ENCODE data around the gene CA5A. TPM values are rescaled to one million over a fixed set of nuclear protein-coding genes. Genes with fewer than 3 reads are reported as not detected.

CA5A gene
- total and polyA plus RNA-seq, 2 of the 13 experiments (the other 11 are each of a cell fraction or from before 2014, with no cell fraction given), result 66.8 to 106 TPM

- peak; percentile 61; the same call in 1 of the 2 replicates for TF ChIP-seq BRCA1 (CRISPR knock-in tag; IDR thresholded peaks at IDR 0.05)
- 0 out of 2 replicates have a peak, but pooled peaks have one; percentile 23 for TF ChIP-seq ZNF790 (CRISPR knock-in tag; IDR thresholded peaks at IDR 0.05; ENCODE audit: borderline replicate concordance)
- 0 out of 2 replicates have a peak, but pooled peaks have one; percentile 69 for TF ChIP-seq ZBTB39 (CRISPR knock-in tag; IDR thresholded peaks at IDR 0.05)
- TF ChIP-seq STAT6 (CRISPR knock-in tag; IDR thresholded peaks at IDR 0.05; ENCODE audit: borderline replicate concordance), result peak; percentile 8; the same call in 1 of the 2 replicates
- peak; percentile 60; the same call in 1 of the 2 replicates for TF ChIP-seq AHDC1 (CRISPR knock-in tag; IDR thresholded peaks at IDR 0.05; ENCODE audit: borderline replicate concordance)
- peak; percentile 53 for TF ChIP-seq ASH2L (IDR thresholded peaks at IDR 0.05; ENCODE audit: insufficient read length, low read depth, low read length)
- peak; percentile 90 for TF ChIP-seq ZNF878 (CRISPR knock-in tag; IDR thresholded peaks at IDR 0.05)
- peak; percentile 47 for TF ChIP-seq BRD4 (CRISPR knock-in tag; IDR thresholded peaks at IDR 0.05)
- peak; percentile 53; the same call in 1 of the 2 replicates for TF ChIP-seq FOXJ3 (CRISPR knock-in tag; IDR thresholded peaks at IDR 0.05; ENCODE audit: borderline replicate concordance)
- peak; percentile 98 for TF ChIP-seq TARDBP (CRISPR knock-in tag; IDR thresholded peaks at IDR 0.05)
- peak; percentile 17; the same call in 1 of the 2 replicates for TF ChIP-seq HOXD1 (CRISPR knock-in tag; IDR thresholded peaks at IDR 0.05)
- TF ChIP-seq ZBTB25 (CRISPR knock-in tag; IDR thresholded peaks at IDR 0.05), result peak; percentile 74; the same call in 1 of the 2 replicates
- peak; percentile 83 for TF ChIP-seq TFE3 (CRISPR knock-in tag; IDR thresholded peaks at IDR 0.05)
- TF ChIP-seq MTA1 (CRISPR knock-in tag; IDR thresholded peaks at IDR 0.05; ENCODE audit: borderline replicate concordance), result peak; percentile 100
Observed at GRCh38 chr16:87870418-87871291, 65.7 kb downstream of the CA5A start (continued).
